K562 (cell line): ENCODE measurements around the gene BRSK1. TPM values are rescaled to one million over a fixed set of nuclear protein-coding genes. Genes with fewer than 3 reads are reported as not detected.
A peak's percentile ranks its signal among the peaks of the same experiment; 100 is the strongest.

Experiments
- BRD9 ChIP-seq: fragments of 450-650 bp; IDR thresholded peaks from 2 replicates; pipeline ENCODE4 v1.6.1; 2018; ENCODE audit warnings: low read depth; ENCODE audit not compliant: partially characterized antibody
- CREM ChIP-seq: IDR thresholded peaks from 2 replicates; pipeline ENCODE4 v1.6.1; 2014; ENCODE audit warnings: antibody characterized with exemption, low read depth
- FOXP1 ChIP-seq: sonication (generic); formaldehyde crosslinking; IDR thresholded peaks from 2 replicates; pipeline ENCODE4 v1.8.0; 2022; ENCODE audit warnings: mild to moderate bottlenecking, missing genetic modification reagents
- HDGF ChIP-seq: fragments of 450-650 bp; IDR thresholded peaks from 2 replicates; pipeline ENCODE4 v1.6.1; 2016
- HMGN3 ChIP-seq: IDR thresholded peaks from 2 replicates; pipeline ENCODE4 v1.6.1; 2011; ENCODE audit warnings: borderline replicate concordance, low read depth, mild to moderate bottlenecking, mixed read lengths, low read length; ENCODE audit not compliant: insufficient read length; ENCODE audit errors: extremely low read depth
- KAT7 ChIP-seq: sonication (generic); formaldehyde crosslinking; IDR thresholded peaks from 2 replicates; pipeline ENCODE4 v1.8.0; 2022; ENCODE audit warnings: missing genetic modification reagents, mild to moderate bottlenecking, borderline replicate concordance
- NCOR1 ChIP-seq: fragments of 450-650 bp; IDR thresholded peaks from 2 replicates; pipeline ENCODE4 v1.6.1; 2016; ENCODE audit warnings: mild to moderate bottlenecking, moderate library complexity
- NR2C2 ChIP-seq, 2 experiments: fragments of 200-800 bp in 1 of 2; sonication (Bioruptor generic) in 1 of 2; sonication (generic) in 1 of 2; formaldehyde crosslinking in 1 of 2; IDR thresholded peaks; 2 replicates each; pipeline versions ENCODE4 v1.6.1 to v1.8.0; 2016 to 2022; ENCODE audit warnings: mild to moderate bottlenecking in 1 of 2, missing compliant biosample characterization in 1 of 2, missing genetic modification characterization in 1 of 2, missing genetic modification reagents in 1 of 2
- PML ChIP-seq: IDR thresholded peaks from 2 replicates; pipeline ENCODE4 v1.6.1; 2012; ENCODE audit warnings: low read length, inconsistent platforms
- PRMT5 ChIP-seq: sonication (generic); formaldehyde crosslinking; IDR thresholded peaks from 2 replicates; pipeline ENCODE4 v1.5.0; 2020; ENCODE audit warnings: missing genetic modification reagents
- SIN3A ChIP-seq, 2 experiments: fragments of 150-350 bp in 1 of 2; IDR thresholded peaks; 2 replicates each; pipeline ENCODE4 v1.6.1; 2011 to 2016; ENCODE audit warnings: borderline replicate concordance in 2 of 2, low read depth in 2 of 2, low read length in 2 of 2, mild to moderate bottlenecking in 2 of 2, moderate library complexity in 2 of 2; ENCODE audit not compliant: control insufficient read depth in 1 of 2
- TOE1 ChIP-seq, 2 experiments: fragments of 450-650 bp in 1 of 2; sonication (generic) in 1 of 2; formaldehyde crosslinking in 1 of 2; IDR thresholded peaks; 2 replicates each; pipeline versions ENCODE4 v1.7.1 to v1.8.0; 2016 to 2022; ENCODE audit warnings: borderline replicate concordance in 2 of 2, mild to moderate bottlenecking in 2 of 2, antibody characterized with exemption in 1 of 2, inconsistent platforms in 1 of 2, low read depth in 1 of 2, missing genetic modification reagents in 1 of 2, moderate library complexity in 1 of 2
- ZNF212 ChIP-seq: fragments of 450-650 bp; formaldehyde crosslinking; IDR thresholded peaks from 2 replicates; pipeline ENCODE4 v1.4.0; 2020; ENCODE audit warnings: mild to moderate bottlenecking
- ZNF696 ChIP-seq: fragments of 250-450 bp; sonication (Bioruptor Pico); conservative IDR thresholded peaks from 2 replicates; pipeline ENCODE4 v1.4.0; 2020; ENCODE audit warnings: mild to moderate bottlenecking, moderate library complexity
- polyA plus RNA-seq, 8 experiments: library from polyadenylated mRNA; depleted of rRNA in 4 of 8; stranded (reverse) in 5 of 8; unstranded in 3 of 8; fragments of >200 nt; fragmentation: Nextera tagmentation in 2 of 8; fragmentation: Illumina TruSeq in 1 of 8; extraction: Ambion mirVana in 2 of 8; extraction: Trizol in 1 of 8; gene quantifications; 2 replicates each; pipeline versions ENCODE4 v1.2.1 to v1.2.3, GENCODE V29; 2011 to 2014; ENCODE audit warnings: inconsistent platforms in 1 of 8, missing spikeins in 1 of 8
- total RNA-seq, 7 experiments: library from RNA; depleted of rRNA in 6 of 7; stranded (reverse); fragments of >200 nt in 6 of 7; fragmentation: Illumina TruSeq in 2 of 7; extraction: Trizol in 2 of 7; gene quantifications; 2 replicates each; pipeline versions ENCODE4 v1.2.1 to v1.2.3, GENCODE V29; 2011 to 2021; ENCODE audit warnings: low replicate concordance in 1 of 7
- TF ChIP-seq, protein P1 (sequence below): sonication (generic); formaldehyde crosslinking; IDR thresholded peaks from 2 replicates; pipeline ENCODE4 v1.9.0; 2022; ENCODE audit warnings: mild to moderate bottlenecking, missing genetic modification reagents
- TF ChIP-seq, protein P2 (sequence below), 2 experiments: fragments of 450-650 bp; conservative IDR thresholded peaks; 2 replicates each; pipeline ENCODE4 v1.6.1; 2017; ENCODE audit warnings: mild to moderate bottlenecking in 2 of 2, moderate library complexity in 2 of 2
- TF ChIP-seq, protein P3 (sequence below), 2 experiments: fragments of 150-350 bp in 1 of 2; IDR thresholded peaks; 2 replicates each; pipeline ENCODE4 v1.6.1; 2012 to 2016; ENCODE audit warnings: low read depth in 2 of 2, low read length in 2 of 2, mild to moderate bottlenecking in 1 of 2, moderate library complexity in 1 of 2
- TF ChIP-seq, protein P4 (sequence below): fragments of 450-650 bp; formaldehyde crosslinking; IDR thresholded peaks from 2 replicates; pipeline ENCODE4 v1.4.0; 2022; ENCODE audit warnings: missing genetic modification characterization

The BRSK1 gene
- total and polyA plus RNA-seq, 9 of the 15 experiments (the other 6 are each of a cell fraction or from before 2014, with no cell fraction given): 1.7 to 9.3 (median 3.8) TPM; not detected in 2

DNA sequence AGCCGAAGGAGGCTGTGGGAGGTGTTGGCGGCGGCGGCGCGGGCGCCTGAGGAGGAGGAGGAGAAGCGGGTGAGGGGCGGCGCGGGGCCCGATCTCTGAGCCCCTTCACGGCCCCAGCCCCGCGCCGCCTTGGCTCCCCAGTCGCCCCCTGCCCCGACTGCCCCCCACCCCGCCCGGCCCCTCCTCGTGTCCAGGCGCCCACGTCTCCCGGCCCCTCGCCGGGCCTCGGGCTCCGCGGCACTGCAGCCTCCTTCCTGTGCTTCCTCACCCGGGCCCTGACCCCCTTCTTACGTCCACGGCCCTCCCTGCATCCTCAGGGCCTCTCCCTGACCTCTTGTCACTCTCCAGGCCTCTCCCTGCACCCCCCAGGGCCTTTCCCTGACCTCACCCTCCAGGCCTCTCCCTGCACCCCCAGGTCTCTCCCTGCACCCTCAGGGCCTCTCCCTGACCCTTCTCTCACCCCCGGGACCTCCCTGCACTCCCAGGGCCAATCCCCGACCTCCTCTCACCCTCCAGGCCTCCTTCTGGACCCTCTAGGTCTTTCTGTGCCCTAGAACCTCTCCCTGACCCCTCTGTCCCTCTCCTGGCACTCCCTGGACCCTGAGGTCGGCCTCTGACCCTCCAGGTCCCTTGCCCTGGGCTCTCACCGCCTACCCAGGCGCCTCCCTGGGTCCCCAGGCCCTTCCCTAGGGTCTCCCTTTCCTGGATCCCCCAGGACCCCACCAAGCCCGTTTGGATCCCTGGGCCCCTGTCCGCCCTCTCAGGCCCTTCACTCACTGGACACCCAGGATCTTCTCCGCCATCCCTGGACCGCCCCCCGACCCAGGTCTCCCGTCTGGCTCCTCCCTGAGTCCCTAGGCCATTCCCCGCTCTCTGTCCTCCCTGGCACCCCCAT is 56.3 kb downstream of the BRSK1 start (continued):
- TF ChIP-seq TOE1 (IDR thresholded peaks at IDR 0.05; ENCODE audit: borderline replicate concordance): peak; percentile 14; the same call in 1 of the 2 replicates
- no peak for TF ChIP-seq TOE1 (CRISPR knock-in tag; IDR thresholded peaks at IDR 0.05; ENCODE audit: borderline replicate concordance, low read depth)
- no peak for TF ChIP-seq ZNF212 (CRISPR knock-in tag)
- TF ChIP-seq NR2C2 (CRISPR knock-in tag; IDR thresholded peaks at IDR 0.05): no peak
- TF ChIP-seq NR2C2 (tag; IDR thresholded peaks at IDR 0.05): peak; percentile 67
- no peak for TF ChIP-seq PRMT5 (CRISPR knock-in tag)
- TF ChIP-seq ZNF696 (CRISPR knock-in tag): no peak
- TF ChIP-seq, protein P1, sequence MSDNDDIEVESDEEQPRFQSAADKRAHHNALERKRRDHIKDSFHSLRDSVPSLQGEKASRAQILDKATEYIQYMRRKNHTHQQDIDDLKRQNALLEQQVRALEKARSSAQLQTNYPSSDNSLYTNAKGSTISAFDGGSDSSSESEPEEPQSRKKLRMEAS (CRISPR knock-in tag): peak; percentile 27
- peak; percentile 83; the same call in 1 of the 2 replicates for TF ChIP-seq KAT7
- TF ChIP-seq, protein P2, sequence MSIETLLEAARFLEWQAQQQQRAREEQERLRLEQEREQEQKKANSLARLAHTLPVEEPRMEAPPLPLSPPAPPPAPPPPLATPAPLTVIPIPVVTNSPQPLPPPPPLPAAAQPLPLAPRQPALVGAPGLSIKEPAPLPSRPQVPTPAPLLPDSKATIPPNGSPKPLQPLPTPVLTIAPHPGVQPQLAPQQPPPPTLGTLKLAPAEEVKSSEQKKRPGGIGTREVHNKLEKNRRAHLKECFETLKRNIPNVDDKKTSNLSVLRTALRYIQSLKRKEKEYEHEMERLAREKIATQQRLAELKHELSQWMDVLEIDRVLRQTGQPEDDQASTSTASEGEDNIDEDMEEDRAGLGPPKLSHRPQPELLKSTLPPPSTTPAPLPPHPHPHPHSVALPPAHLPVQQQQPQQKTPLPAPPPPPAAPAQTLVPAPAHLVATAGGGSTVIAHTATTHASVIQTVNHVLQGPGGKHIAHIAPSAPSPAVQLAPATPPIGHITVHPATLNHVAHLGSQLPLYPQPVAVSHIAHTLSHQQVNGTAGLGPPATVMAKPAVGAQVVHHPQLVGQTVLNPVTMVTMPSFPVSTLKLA (conservative IDR thresholded peaks at IDR 0.05): peak in 1 of 2 experiments; percentile 4; a peak in 3 of 4 replicates
- TF ChIP-seq, protein P3, sequence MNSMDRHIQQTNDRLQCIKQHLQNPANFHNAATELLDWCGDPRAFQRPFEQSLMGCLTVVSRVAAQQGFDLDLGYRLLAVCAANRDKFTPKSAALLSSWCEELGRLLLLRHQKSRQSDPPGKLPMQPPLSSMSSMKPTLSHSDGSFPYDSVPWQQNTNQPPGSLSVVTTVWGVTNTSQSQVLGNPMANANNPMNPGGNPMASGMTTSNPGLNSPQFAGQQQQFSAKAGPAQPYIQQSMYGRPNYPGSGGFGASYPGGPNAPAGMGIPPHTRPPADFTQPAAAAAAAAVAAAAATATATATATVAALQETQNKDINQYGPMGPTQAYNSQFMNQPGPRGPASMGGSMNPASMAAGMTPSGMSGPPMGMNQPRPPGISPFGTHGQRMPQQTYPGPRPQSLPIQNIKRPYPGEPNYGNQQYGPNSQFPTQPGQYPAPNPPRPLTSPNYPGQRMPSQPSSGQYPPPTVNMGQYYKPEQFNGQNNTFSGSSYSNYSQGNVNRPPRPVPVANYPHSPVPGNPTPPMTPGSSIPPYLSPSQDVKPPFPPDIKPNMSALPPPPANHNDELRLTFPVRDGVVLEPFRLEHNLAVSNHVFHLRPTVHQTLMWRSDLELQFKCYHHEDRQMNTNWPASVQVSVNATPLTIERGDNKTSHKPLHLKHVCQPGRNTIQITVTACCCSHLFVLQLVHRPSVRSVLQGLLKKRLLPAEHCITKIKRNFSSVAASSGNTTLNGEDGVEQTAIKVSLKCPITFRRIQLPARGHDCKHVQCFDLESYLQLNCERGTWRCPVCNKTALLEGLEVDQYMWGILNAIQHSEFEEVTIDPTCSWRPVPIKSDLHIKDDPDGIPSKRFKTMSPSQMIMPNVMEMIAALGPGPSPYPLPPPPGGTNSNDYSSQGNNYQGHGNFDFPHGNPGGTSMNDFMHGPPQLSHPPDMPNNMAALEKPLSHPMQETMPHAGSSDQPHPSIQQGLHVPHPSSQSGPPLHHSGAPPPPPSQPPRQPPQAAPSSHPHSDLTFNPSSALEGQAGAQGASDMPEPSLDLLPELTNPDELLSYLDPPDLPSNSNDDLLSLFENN (IDR thresholded peaks at IDR 0.05; ENCODE audit: low read depth in 2 of 2, low read length in 2 of 2): 0 out of 4 replicates have a peak, but pooled peaks of 1 of the 2 experiments have one; percentile 1
- peak in 1 of 2 experiments; percentile 9; a peak in 1 of 4 replicates for TF ChIP-seq SIN3A (IDR thresholded peaks at IDR 0.05; ENCODE audit: borderline replicate concordance in 2 of 2, control insufficient read depth in 1 of 2, low read depth in 2 of 2, low read length in 2 of 2)
- peak; percentile 83; the same call in 1 of the 2 replicates for TF ChIP-seq HDGF
- TF ChIP-seq BRD9: no peak
- TF ChIP-seq, protein P4, sequence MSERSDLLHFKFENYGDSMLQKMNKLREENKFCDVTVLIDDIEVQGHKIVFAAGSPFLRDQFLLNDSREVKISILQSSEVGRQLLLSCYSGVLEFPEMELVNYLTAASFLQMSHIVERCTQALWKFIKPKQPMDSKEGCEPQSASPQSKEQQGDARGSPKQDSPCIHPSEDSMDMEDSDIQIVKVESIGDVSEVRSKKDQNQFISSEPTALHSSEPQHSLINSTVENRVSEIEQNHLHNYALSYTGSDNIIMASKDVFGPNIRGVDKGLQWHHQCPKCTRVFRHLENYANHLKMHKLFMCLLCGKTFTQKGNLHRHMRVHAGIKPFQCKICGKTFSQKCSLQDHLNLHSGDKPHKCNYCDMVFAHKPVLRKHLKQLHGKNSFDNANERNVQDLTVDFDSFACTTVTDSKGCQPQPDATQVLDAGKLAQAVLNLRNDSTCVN: no peak
- peak; percentile 7; the same call in 1 of the 2 replicates for TF ChIP-seq NCOR1
- TF ChIP-seq PML: no peak
- TF ChIP-seq HMGN3: peak; percentile 79
- TF ChIP-seq CREM: no peak
- TF ChIP-seq FOXP1 (CRISPR knock-in tag): peak; percentile 68; the same call in 1 of the 2 replicates
